Gastrocnemius medialis (tissue), 4 donors: Measurements from ENCODE around the gene CST7. TPM values are rescaled to one million over a fixed set of nuclear protein-coding genes. Genes with fewer than 3 reads are reported as not detected.
"Not testable (repeated sequence)": the region's sequence is repeated elsewhere in the genome, so short reads cannot be mapped to it uniquely, and the experiment has no call there.

Source experiments
- ATAC-seq, 2 donors: fragments of 150-250 bp; one replicate each; pipeline ENCODE4 v1.9.1; 2016
- DNase-seq, 2 donors: peaks; one replicate each; pipeline ENCODE4 v3.0.0-alpha.2; 2019
- H3K27ac ChIP-seq, 4 donors: fragments of 200-600 bp; sonication (generic); 1 replicate in 1 of 4; 2 replicates in 3 of 4; pipeline ENCODE4 v1.5.1; 2016 to 2018; ENCODE audit warnings: mild to moderate bottlenecking in 2 of 4, moderate library complexity in 1 of 4
- H3K27me3 ChIP-seq, 3 donors: fragments of 200-600 bp; sonication (generic) in 2 of 3; 1 replicate in 1 of 3; 2 replicates in 2 of 3; pipeline versions ENCODE4 v1.5.1 to v1.6.0; 2016 to 2019; ENCODE audit warnings: mild to moderate bottlenecking in 1 of 3, moderate library complexity in 1 of 3
- H3K36me3 ChIP-seq, 2 donors: fragments of 200-600 bp; sonication (generic) in 1 of 2; one replicate each; pipeline ENCODE4 v1.5.1; 2017 to 2018
- H3K4me1 ChIP-seq, 2 donors: fragments of 200-600 bp; sonication (generic) in 1 of 2; one replicate each; pipeline ENCODE4 v1.5.1; 2016 to 2017; ENCODE audit warnings: mild to moderate bottlenecking in 2 of 2
- H3K4me3 ChIP-seq, 4 donors: fragments of 200-600 bp; sonication (generic) in 3 of 4; 1 replicate in 1 of 4; 2 replicates in 3 of 4; pipeline ENCODE4 v1.5.1; 2016 to 2019; ENCODE audit warnings: mild to moderate bottlenecking in 2 of 4
- H3K9me3 ChIP-seq, 3 donors: fragments of 200-600 bp; sonication (generic) in 2 of 3; 1 replicate in 1 of 3; 2 replicates in 2 of 3; pipeline ENCODE4 v1.5.1; 2016 to 2019
- POLR2A ChIP-seq, 2 donors: fragments of 450-650 bp; IDR thresholded peaks; one replicate each; pipeline ENCODE4 v1.6.1; 2017; ENCODE audit warnings: antibody characterized with exemption in 2 of 2, mild to moderate bottlenecking in 2 of 2, moderate library complexity in 2 of 2
- in situ Hi-C, 4 donors: fragments of 200-750 bp; cut with MboI; loops; one replicate each; pipeline versions ENCODE4 v1.15.0 to v1.8.0; 2017; ENCODE audit warnings: low sequenced_read_pairs in 4 of 4
- intact Hi-C: fragments of 100-400 bp; cut with DNase I; formaldehyde crosslinking; loops from one replicate; pipeline ENCODE4 v1.15.1; 2023; ENCODE audit warnings: low total_unique reads
- total RNA-seq, 4 donors: library from RNA; depleted of rRNA; stranded (reverse); fragments of >200 nt; gene quantifications; one replicate each; pipeline versions ENCODE4 v1.1.0 to v1.2.3, GENCODE V29; 2016
- TF ChIP-seq, protein P1 (sequence below), 5 experiments: fragments of 450-650 bp in 3 of 5; fragments of 200-600 bp in 2 of 5; sonication (generic) in 2 of 5; IDR thresholded peaks in 4 of 5; conservative IDR thresholded peaks in 1 of 5; 1 replicate in 4 of 5; 2 replicates in 1 of 5; pipeline ENCODE4 v1.5.1; 2016 to 2019; ENCODE audit warnings: antibody characterized with exemption in 5 of 5, mild to moderate bottlenecking in 3 of 5, moderate library complexity in 3 of 5

Gene CST7
- total RNA-seq, 4 donors from 2014 or later, result 0.91 to 1.9 (median 1.0) TPM; not detected in 1

DNA sequence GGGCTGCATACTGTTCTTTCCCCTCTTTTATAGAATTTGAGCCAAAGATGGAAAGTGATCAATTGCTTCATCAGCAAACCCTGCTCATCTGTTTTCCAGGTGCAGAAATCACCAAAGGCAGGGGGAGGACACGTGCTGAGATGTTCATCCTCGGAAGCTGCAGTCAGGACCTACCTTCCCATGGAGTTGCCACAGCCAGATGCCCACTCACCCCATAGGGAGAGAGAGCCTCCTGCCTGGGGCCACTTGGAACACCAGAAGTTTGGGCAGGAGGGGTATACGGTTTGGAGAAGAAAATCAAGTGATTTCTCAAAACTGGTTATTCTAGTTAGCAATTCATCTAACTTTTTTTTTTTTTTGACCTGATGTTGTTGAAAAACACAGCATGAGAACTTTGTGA is 5.3 kb upstream of the CST7 start:
- Histone ChIP-seq H3K36me3 (no peaks in the 10 kb centered on the region), H3K9me3 (no peaks in the 10 kb centered on the region), H3K4me1 (no peaks in the 10 kb centered on the region), H3K27me3 (no peaks in the 10 kb centered on the region), H3K27ac (no peak overlapping the region), H3K4me3 (no peak overlapping the region)
- intact Hi-C loops (no loop called here), in situ Hi-C loops (no loop called here)
- no peak for DNase-seq
- TF ChIP-seq, protein P1, sequence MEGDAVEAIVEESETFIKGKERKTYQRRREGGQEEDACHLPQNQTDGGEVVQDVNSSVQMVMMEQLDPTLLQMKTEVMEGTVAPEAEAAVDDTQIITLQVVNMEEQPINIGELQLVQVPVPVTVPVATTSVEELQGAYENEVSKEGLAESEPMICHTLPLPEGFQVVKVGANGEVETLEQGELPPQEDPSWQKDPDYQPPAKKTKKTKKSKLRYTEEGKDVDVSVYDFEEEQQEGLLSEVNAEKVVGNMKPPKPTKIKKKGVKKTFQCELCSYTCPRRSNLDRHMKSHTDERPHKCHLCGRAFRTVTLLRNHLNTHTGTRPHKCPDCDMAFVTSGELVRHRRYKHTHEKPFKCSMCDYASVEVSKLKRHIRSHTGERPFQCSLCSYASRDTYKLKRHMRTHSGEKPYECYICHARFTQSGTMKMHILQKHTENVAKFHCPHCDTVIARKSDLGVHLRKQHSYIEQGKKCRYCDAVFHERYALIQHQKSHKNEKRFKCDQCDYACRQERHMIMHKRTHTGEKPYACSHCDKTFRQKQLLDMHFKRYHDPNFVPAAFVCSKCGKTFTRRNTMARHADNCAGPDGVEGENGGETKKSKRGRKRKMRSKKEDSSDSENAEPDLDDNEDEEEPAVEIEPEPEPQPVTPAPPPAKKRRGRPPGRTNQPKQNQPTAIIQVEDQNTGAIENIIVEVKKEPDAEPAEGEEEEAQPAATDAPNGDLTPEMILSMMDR (IDR thresholded peaks at IDR 0.05 in 4 of 5, conservative IDR thresholded peaks at IDR 0.05 in 1 of 5), result no peak
- no peak for TF ChIP-seq POLR2A (IDR thresholded peaks at IDR 0.05)
- no peak for ATAC-seq

DNA sequence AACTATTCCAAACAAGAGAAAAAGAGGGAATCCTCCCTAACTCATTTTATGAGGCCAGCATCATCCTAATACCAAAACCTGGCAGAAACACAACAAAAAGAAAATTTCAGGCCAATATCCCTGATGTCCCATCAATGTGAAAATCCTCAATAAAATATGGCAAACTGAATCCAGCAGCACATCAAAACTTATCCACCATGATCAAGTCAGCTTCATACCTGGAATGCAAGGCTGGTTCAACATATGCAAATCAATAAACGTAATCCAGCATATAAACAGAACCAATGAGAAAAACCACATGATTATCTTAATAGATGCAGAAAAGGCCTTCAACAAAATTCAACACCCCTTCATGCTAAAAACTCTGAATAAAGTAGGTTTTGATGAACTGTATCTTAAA is 2.7 kb upstream of the CST7 start:
- ATAC-seq, in situ Hi-C loops, H3K27ac ChIP-seq, H3K4me3 ChIP-seq, H3K36me3 ChIP-seq, H3K4me1 ChIP-seq, H3K27me3 ChIP-seq, DNase-seq, H3K9me3 ChIP-seq, intact Hi-C loops: not testable (repeated sequence)

DNA sequence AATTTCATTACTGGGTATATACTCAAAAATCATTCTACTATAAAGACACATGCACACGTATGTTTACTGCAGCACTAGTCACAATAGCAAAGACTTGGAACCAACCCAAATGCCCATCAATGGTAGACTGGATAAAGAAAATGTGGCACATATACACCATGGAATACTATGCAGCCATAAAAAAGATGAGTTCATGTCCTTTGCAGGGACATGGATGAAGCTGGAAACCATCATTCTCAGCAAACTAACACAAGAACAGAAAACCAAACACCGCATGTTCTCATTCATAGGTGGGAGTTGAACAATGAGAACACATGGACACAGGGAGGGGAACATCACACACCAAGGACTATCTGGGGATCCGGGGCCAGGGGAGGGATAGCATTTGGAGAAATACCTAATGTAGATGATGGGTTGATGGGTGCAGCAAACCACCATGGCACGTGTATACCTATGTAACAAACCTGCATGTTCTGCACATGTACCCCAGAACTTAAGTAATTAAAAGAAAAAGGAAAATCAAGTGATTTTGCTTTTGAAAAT is 602 bp upstream of the CST7 start:
- H3K27ac ChIP-seq, DNase-seq, H3K4me3 ChIP-seq, H3K9me3 ChIP-seq, H3K27me3 ChIP-seq, ATAC-seq, in situ Hi-C loops, H3K4me1 ChIP-seq, intact Hi-C loops, H3K36me3 ChIP-seq: not testable (repeated sequence)

DNA sequence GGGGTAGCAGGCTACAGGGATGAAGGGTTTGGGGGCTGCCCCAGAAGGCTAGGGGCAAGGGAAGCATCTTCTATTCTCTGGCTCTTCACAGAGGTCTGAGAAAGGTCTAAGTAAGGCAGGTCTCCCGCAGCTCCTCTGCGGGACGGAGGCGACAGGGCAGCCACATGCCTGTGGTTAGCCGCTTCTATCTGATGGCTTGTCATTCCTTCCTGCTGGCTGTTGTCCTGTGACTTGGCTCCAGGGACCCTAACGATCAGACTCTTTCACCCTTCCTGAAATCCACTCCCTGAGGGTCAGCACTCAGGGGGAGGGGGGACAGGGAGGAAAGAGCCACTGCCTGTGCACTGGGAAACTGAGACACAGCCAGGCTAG is 673 bp downstream of the CST7 start:
- intact Hi-C loops, result no loop called here
- TF ChIP-seq POLR2A (IDR thresholded peaks at IDR 0.05), result no peak
- TF ChIP-seq, protein P1 (IDR thresholded peaks at IDR 0.05 in 4 of 5, conservative IDR thresholded peaks at IDR 0.05 in 1 of 5), result no peak
- Histone ChIP-seq H3K27ac (peak overlapping the region in 1 of 4 donors; percentile 14), H3K36me3 (no peaks in the 10 kb centered on the region), H3K27me3 (no peaks in the 10 kb centered on the region), H3K9me3 (no peaks in the 10 kb centered on the region), H3K4me1 (no peaks in the 10 kb centered on the region), H3K4me3 (peak overlapping the region in 1 of 4 donors; percentile 4)
- DNase-seq (no peak), ATAC-seq (no peak)
- in situ Hi-C loops, result no loop called here

DNA sequence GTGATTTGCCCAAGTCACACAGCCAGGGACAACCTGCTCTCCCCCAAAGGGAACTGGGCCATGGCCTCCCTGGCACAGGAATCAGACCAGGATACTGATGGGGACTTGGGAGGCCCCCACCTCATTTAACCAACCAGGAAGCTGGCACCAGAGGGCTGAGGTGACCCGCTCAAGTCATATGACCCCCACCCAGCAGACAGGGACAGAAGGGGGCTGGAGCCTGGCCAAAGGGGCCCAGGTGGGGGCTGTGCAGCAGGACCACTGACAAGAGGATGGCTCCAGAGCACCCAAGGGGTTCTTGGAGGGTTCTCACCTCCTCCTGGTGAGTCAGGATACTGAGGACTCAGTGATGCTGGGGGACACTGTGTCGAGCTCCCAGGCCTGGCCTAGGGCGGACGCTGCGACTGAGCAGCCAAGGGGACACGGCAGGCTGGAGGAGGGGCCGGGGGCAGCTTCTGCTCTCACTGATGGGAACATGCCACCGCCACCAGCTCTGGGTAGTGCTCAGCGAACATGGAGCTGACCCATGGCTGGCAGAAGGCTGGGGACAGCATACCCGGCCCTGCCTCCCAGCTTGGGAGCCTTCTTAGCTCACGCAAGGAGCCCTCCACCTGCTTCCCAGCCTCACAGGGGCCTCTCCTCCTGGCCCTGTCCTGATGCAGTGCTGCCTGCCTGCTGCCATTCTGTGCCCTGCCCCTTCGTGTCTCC is 1.2 kb downstream of the CST7 start:
- peak overlapping the region in 1 of 4 donors; percentile 7 for H3K27ac ChIP-seq
- TF ChIP-seq POLR2A (IDR thresholded peaks at IDR 0.05), result no peak
- TF ChIP-seq, protein P1 (IDR thresholded peaks at IDR 0.05 in 4 of 5, conservative IDR thresholded peaks at IDR 0.05 in 1 of 5), result no peak
- in situ Hi-C loops, result no loop called here
- intact Hi-C loops, result no loop called here
- no peaks in the 10 kb centered on the region for H3K27me3 ChIP-seq
- DNase-seq, result no peak
- H3K9me3 ChIP-seq, result no peaks in the 10 kb centered on the region
- no peaks in the 10 kb centered on the region for H3K36me3 ChIP-seq
- no peaks in the 10 kb centered on the region for H3K4me1 ChIP-seq
- ATAC-seq, result no peak
- peak overlapping the region in 1 of 4 donors; percentile 4 for H3K4me3 ChIP-seq
